ENCODE results near the gene RING1.

The RING1 gene

DNA sequence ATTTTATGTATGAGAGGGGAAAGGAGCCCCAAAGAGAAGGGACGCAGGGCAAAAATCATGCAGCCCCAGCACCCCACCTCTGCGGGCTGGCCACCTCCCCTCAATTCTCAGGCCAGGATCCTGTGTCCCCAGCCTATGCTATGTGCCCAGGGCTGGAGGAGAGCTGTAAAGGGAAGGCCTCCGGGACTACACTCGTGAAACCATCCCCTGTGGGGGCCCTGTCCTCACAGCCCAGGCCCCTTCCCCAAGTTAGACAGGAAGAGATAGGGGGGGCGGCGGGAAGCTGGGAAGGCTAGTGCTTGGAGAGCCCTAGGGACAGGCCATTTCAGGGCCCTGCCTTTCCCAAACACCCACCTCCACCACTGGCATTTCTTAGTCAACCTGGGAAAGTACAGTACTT, 14.7 kb upstream of the RING1 start:
- no peak for DNase-seq

DNA sequence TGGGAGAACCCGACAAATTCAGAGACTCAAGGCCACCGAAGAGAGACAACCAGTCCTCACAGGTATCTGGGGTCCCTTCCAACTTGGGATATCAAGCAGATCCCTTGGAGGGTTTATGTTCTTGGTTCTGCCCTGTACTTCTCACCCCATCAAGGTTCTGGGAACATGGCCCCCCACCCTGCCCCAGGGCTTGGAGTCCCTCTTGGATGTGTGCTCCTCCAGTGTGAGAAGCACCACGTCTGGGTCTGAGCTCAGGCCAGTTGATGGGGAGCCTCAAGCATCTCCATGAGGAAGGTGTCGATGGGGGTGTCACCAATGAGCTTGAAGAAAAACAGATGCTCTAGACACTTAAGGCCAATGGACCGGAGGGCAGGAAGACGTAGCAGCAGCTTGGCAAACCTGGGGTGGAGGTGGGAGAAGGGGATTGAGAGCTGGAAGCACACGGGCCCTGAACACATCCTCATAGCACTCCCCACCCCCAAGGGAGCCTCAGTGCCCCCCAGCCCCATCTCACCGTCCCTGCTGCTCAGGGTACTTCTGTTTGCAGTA, 13.8 kb upstream of the RING1 start:
- no peak for DNase-seq

DNA sequence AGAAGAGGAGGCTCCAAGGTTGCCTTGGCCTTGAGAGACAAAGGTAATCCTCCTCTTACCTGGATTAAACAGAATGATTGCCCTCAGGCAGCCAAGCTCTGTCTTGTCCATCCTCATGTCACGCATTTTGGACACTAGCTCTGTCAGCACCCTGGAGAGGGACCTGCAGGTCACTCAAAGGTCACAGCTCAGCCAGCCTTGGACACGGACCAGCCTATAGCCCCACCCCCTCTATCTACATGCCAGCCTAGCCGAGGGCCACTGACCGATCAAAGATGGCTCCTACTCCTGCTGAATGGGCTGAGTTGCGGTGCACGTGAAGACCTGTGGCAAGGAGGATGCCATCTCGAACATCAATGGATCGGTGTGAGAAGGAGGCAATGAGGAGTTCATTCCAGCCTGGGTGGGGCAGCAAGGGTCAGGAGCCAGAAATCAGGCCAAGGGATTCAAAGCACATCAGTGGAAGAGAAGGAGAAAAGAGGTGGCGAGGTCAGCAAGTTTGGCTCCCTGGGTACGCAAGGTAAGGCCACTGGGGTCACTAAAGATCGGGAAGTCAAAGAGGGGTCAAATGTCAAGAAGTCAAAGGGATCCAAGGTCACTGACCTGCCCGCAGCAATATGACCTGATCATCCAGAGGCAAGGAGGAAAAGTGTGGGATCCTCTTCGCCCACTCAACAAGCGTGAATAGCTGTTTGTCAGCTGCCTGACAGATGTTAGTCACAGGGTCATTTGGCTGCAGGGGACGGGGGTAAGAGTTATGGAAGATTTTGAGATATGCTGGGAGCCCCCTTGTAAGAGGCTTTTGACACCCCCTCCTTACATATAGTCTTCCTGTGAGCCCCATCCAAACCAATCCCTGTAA, 12.8 kb upstream of the RING1 start:
- no peak for DNase-seq

DNA sequence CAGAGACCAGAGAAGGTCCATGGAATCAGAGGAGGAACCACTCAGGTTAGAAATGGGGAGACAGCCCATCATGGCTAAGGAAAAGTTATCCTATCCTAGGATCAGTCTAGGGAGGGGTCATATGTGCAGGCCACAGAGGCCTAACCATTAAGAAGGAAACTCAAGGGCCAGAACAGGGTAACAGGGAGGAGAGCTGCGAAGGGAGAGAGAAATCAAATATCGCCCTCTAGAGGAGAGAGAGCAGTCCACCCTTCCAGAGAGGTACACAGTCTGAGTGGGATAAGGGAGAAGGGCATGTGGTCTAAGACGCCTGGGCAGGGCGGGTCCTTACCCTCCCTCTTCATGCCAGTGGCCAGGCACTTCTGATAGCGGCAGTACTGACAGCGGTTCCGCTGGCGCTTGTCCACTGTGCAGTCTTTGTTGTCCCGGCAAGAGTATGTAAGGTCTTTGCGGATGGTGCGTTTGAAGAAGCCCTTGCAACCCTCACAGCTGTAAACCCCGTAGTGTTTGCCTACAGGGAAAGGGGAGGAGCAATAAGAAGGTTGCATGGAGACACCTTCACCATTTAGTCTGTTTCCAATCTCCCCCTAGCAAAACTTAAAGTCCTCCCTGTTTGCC, 10.8 kb upstream of the RING1 start:
- peak; percentile 43 to 52 for DNase-seq

DNA sequence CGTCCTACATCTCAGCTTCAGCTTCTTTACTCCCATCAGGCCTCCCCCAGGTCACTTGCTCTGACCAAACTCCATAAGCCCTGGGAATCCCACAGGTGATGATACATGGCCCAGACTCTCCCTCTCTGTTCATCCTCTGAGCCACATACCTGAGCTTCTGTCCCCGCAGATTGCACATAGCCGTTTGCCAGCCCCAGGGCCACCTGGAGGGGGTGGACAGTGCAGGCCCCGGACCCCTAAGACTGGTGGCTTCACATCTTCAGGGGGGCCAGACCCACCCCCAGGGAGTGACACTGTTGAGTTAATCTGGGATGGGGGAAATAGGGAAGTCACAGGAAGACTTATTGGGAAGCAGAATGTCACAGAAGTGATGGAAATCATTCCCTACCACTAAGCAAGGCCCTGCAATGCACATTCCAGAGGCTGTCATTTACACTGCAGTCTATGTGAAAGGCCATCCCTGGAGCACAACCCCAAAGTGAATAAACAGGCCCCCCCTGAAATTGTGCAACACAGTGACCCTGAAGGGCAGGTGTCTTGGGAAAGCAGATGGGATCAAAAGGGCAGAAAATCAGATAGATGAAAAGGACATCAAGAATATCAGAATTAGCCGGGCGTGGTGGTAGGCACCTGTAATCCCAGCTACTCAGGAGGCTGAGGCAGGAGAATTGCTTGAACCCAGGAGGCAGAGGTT, 10.0 kb upstream of the RING1 start:
- DNase-seq: no peak

DNA sequence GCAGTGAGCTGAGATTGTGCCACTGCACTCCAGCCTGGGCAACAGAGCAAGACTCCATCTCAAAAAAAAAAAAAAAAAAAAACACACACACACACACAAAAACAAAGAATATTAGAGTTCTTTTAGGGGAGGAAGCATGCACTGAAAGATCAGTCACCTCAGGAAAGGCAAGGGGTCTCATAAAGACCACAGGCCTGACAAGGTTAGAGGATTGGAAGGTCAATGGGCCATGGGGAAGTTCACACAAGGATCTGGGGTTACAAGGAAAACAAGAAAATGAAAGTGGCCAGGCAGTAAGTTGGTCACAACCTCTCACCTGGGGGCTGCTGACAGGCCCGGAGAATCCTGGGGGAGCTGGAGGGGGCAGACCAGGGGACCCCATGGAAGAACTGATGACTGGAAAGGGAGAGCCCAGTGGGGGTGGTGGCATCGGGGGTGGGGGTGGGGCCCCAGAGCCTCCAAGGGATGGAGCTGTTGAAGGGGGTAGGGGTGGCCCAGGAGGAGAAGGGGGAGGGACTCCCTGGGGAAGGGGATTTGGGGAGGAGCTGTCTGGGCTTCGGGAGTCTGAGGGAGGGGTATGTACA, 9.4 kb upstream of the RING1 start:
- DNase-seq: no peak

DNA sequence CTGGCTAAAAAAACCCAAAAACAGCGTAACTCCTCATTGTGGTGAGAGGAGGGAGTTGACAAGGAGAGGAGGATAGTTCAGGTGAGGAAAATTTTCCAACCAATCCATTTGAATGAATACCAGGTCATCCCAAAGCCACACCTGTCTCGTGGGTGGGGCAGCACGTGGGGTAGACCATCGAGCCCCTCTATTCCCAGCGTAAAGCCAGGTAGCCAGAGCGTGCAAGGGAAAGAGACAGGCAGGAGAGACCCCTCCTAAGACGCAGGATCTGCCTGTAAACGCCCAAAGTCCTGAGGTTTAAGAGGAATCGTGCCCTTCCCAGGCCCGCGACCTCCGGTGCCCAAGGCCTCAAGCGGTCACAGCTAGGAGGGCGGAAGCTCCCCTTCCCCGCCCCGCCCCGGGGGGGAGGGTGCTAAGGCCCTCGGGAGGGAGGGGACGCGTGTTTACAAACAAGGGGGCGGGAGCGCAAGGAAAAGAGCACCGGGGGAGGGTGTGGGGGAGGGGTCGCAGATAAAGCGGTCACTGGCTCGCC, 8.5 kb upstream of the RING1 start:
- peak; percentile 42 to 64 for DNase-seq

DNA sequence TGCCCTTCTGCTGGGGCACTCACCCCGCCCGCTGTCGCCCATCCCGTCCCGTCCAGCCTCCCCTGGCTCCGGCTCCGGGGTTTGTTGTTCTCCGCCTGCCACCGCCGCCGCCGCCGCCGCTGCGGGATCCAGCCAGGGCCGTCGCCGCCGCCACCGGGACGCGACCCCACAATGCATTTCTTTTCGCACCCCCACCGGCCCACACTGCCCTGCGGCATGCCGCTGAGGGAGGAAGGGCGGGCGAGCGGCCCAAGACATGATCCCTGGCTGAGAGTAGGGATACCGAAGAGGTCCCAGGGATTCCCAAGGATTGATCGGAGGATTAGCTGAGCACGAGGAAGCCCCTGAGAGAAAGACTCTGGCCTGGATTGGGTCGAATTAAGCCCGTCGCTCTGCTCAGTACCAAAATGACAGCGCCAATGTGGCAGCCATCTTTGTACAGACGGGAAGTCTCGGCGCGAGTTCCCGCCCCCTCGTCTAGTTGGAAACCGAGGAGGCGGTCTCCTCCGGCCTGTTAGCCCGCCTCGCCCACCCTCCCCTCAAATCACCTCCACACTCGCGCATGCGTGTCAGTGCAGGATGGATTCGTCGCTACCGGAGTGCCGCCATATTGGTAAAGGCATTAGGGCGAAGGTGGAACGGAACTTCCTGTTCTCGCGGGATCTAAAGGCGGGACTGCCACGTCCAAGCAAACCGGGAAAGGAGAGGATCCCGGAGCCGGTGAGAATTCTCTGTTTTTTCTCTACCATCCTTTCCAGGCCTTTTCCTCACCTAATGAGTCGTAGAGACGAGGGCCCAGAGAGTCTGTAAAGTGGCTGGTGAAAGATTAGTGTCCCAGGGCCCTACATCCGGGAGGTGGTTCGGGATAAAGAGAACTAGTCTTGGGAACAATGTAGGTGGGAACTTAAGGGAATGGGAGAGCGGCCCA, 7.8 kb upstream of the RING1 start, which contains the start of the genes RXRB and SLC39A7:
TSS of gene RXRB (minus strand) at position 447 of the 928 bp plus-strand sequence. CDS start at position 258, 189 bp downstream.
TSS of gene SLC39A7 (plus strand) at position 649 of the 928 bp plus-strand sequence. CDS start 379 bp downstream, outside the sequence.
- peak; percentile 98 to 99 for DNase-seq

DNA sequence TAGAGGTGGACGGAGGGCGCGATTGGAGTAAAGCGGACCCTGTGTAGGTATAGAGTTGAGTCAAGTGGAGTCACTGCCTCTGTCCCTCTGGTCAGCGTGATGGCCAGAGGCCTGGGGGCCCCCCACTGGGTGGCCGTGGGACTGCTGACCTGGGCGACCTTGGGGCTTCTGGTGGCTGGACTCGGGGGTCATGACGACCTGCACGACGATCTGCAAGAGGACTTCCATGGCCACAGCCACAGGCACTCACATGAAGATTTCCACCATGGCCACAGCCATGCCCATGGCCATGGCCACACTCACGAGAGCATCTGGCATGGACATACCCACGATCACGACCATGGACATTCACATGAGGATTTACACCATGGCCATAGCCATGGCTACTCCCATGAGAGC, 7.2 kb upstream of the RING1 start:
- no peak for DNase-seq

DNA sequence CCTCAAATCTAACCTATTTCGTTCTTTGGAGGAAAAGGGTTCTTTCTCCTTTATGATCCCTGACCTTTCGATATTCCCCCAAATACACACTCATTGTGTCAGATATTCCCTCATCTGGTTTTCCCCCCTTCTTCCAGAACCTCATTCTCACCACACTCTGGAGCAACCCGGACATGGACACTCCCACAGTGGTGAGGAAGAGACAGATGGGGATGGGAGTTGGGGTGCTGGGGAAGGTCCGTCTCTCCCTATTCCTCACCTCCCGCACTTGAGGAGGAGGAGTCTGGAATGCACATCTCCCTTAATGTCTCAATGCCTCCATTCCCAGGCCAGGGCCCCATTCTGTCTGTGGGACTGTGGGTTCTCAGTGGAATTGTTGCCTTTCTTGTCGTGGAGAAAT, 6.4 kb upstream of the RING1 start:
- DNase-seq: no peak

DNA sequence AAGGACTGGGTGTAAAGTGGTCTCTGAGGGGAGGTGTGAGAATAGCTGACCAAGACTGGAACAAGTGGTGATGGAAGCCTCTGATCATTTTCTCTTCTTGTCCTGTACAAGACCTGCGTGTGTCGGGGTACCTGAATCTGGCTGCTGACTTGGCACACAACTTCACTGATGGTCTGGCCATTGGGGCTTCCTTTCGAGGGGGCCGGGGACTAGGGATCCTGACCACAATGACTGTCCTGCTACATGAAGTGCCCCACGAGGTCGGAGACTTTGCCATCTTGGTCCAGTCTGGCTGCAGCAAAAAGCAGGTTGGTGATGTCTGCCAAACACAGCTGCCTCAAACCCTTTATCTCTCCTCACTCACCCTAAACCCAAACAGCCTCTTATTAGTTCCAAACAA, 5.5 kb upstream of the RING1 start:
- no peak for DNase-seq

DNA sequence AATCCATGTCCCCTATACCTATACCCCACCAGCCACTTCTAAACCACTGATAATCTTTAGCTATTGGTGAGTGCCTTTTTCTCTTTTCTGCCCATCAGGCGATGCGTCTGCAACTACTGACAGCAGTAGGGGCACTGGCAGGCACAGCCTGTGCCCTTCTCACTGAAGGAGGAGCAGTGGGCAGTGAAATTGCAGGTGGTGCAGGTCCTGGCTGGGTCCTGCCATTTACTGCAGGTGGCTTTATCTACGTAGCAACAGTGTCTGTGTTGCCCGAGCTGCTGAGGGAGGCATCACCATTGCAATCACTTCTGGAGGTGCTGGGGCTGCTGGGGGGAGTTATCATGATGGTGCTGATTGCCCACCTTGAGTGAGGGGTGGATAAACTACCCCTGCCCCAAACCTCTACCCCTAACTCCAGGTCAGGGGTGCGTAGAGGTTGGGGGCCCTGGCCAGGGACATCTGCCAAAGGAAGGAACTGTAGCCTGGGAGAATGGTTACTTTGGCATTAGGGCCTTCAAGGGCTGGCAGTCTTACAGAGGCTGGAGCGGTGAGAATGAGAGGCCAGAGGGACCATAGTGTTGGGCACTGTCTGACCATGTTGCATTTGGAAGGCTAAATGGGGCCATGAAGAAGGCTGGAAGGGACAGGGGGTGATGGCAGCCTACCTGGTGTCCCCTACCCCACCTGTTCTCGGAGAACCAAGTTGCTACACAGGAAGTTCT, 4.7 kb upstream of the RING1 start:
- no peak for DNase-seq

DNA sequence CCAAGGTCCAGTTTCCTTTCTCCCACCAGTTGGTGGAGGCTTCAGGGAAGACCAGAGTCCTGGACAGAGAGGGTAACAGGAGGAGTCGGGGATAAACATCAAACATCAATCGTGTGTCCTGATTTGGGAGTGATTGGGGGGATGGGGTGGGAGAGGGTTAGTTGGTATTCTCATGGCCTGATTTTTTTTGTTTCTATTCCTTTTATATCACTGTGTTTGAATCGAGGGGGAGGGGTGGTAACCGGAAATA, 4.2 kb upstream of the RING1 start:
- DNase-seq: no peak

DNA sequence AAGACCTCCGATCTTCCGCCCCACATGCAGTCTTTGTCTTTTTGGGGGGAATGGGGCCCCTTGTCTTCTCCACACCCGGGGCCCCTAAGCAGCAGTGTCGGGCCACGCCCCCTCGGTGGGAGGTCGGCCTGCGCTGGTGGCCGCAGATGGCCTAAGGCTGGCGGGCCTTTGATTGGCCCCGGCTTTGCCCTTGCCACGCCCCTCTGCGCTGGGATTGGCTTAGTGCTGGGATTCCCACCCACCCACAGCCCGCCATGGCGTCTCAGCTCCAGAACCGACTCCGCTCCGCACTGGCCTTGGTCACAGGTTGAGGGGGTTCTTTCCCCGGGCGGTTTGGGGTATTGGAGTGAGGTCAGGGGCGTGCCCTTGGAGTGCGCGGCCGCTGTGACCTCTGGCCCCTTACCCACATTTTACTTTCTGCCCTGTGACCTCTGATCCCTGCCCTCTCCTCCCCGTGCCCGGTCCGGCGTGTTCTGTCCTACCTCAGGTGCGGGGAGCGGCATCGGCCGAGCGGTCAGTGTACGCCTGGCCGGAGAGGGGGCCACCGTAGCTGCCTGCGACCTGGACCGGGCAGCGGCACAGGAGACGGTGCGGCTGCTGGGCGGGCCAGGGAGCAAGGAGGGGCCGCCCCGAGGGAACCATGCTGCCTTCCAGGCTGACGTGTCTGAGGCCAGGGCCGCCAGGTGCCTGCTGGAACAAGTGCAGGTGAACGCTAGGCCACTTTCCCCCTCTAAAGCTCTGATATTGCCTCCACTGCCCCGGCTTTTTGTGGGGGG, 3.7 kb upstream of the RING1 start, which contains the start of gene HSD17B8:
TSS of gene HSD17B8 (plus strand) at position 241 of the 776 bp plus-strand sequence. CDS start at position 255, 14 bp downstream.
- peak; percentile 90 to 93 for DNase-seq

DNA sequence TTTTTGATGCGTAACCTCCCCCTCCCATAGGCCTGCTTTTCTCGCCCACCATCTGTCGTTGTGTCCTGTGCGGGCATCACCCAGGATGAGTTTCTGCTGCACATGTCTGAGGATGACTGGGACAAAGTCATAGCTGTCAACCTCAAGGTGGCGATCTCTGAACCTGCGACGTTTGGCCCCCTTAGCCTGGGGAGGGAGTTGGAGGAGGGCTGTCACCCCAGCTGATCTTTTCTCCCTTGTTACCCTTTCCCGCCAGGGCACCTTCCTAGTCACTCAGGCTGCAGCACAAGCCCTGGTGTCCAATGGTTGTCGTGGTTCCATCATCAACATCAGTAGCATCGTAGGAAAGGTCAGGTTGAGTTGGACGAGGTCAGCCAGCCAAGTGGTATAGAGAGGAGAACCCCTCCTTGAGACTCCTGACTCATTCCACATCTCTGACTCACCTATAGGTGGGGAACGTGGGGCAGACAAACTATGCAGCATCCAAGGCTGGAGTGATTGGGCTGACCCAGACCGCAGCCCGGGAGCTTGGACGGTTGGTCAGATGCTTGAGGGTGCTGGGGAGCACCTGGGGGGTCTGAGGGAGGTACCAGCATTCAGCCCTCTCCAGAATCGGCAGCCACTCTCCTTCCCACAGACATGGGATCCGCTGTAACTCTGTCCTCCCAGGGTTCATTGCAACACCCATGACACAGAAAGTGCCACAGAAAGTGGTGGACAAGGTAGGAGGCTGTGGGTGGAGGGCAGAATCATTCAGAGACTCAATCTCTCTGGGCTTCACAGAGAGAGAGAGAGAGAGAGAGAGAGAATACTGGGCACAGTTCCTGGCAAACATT, 2.9 kb upstream of the RING1 start:
- no peak for DNase-seq

DNA sequence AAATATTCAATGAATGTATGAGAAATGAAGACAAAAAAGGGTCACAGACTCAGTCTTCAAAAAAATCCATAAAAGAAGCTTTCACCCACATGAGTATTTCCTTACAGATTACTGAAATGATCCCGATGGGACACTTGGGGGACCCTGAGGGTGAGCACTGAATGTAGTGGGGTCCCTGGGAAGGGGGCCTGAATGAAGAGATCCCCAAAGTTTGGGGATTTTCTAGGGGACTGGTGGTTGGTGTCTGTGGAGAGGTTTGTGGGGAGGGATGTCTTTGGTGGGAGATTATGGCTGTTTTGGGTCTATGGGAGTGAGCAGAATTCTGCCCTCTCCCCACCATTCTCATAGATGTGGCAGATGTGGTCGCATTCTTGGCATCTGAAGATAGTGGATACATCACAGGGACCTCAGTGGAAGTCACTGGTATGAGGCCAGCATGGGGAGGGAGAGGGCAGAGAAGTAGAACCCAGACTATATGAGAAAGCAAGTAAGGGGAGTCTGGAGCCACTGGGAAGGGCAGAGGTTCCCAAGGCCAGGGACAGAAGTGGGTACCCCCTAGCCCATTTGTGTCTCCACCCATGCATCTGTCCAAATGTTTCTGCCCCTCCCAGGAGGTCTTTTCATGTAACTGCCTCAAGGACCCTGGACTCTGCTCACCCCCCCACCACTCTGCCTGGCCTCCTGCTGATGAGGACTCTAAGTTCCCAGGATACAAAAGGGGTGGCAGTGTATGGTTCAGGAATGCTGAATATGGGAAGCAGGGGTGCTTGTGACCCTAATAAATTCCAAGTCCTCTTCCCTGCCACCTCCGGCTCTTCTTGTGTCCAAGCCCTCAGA, 2.1 kb upstream of the RING1 start:
- DNase-seq: no peak

DNA sequence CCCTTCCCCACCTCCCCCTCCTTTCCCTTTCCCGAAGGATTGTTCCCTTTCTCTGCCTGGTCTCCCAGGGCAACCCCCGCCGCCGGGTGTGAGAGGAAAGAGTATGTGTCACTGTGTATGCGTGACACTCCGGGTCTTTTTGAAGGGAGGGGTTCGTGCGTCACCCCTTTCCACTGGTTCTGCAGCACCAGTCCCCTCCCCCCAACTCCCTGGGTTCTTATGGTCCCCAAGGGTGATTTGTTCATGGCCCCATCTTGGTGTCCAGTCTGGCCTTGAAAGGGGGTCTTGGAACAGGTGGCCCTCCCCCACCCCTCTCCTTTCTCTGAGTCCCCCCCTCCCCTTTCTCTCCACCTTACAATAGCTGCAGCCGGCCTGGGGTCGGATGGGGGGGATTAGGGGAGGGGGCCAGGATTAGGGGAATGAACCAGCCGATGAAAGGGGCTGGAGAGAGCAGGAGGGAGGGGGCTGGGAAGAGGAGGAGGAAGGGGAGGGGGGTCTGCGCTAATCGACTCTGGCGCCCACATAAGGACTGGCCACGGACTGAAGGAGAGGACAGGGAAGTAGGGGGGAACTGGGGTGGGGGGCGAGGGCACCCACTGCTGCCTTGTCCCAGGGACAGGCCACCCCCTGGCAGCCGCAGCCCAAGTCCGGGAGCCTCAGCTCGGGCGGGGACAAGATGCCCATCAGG, 1.3 kb upstream of the RING1 start:
- DNase-seq: no peak

Data from NCI-H2081 (cell line).